Right lobe of liver (tissue), 6 donors: ENCODE results near the gene STARD8. TPM values are rescaled to one million over a fixed set of nuclear protein-coding genes. Genes with fewer than 3 reads are reported as not detected.

Experiments
- ATAC-seq, 4 donors: fragments of 200-7000 bp; cut with Tn5 transposase; one replicate each; pipeline ENCODE4 v1.9.1; 2020; ENCODE audit warnings: mild to moderate bottlenecking in 4 of 4, moderate library complexity in 4 of 4
- DNase-seq, 3 donors: peaks; one replicate each; pipeline ENCODE4 v3.0.0-alpha.2; 2020
- H3K27ac ChIP-seq, 3 donors: fragments of 200-600 bp; one replicate each; pipeline ENCODE4 v1.8.0; 2022
- H3K27me3 ChIP-seq, 2 donors: fragments of 200-600 bp; one replicate each; pipeline ENCODE4 v1.8.0; 2022
- H3K36me3 ChIP-seq, 4 donors: fragments of 200-600 bp; sonication (generic) in 1 of 4; one replicate each; pipeline versions ENCODE4 v1.5.1 to v1.8.0; 2017 to 2022; ENCODE audit warnings: control low read depth in 1 of 4
- H3K4me1 ChIP-seq, 4 donors: fragments of 200-600 bp; sonication (generic) in 1 of 4; one replicate each; pipeline versions ENCODE4 v1.5.1 to v1.8.0; 2017 to 2022; ENCODE audit warnings: control low read depth in 1 of 4
- H3K4me3 ChIP-seq, 3 donors: fragments of 200-600 bp; one replicate each; pipeline ENCODE4 v1.8.0; 2022
- H3K9me3 ChIP-seq, 4 donors: fragments of 200-600 bp; sonication (generic) in 1 of 4; one replicate each; pipeline versions ENCODE4 v1.5.1 to v1.8.0; 2017 to 2022; ENCODE audit warnings: control low read depth in 1 of 4
- CTCF ChIP-seq, 4 donors: fragments of 200-600 bp in 3 of 4; fragments of 450-650 bp in 1 of 4; IDR thresholded peaks; one replicate each; pipeline versions ENCODE4 v1.5.1 to v1.8.0; 2016 to 2022; ENCODE audit warnings: antibody characterized with exemption in 4 of 4, mild to moderate bottlenecking in 2 of 4
- POLR2A ChIP-seq: fragments of 450-650 bp; IDR thresholded peaks from one replicate; pipeline ENCODE4 v1.6.1; 2017; ENCODE audit warnings: antibody characterized with exemption, mild to moderate bottlenecking
- WGBS: methylation state at CpG from one replicate; pipeline ENCODE4 v1.1.6; 2018; ENCODE audit warnings: low coverage, low lambda C conversion rate; ENCODE audit not compliant: insufficient coverage; ENCODE audit errors: missing lambda C conversion rate; 5-methylcytosine and 5-hydroxymethylcytosine counted together
- intact Hi-C, 2 donors: fragments of 100-400 bp; cut with DNase I; formaldehyde crosslinking; loops; one replicate each; pipeline versions ENCODE4 v1.11.2 to v1.14.1; 2022
- small RNA-seq, 2 experiments: library from RNA; depleted of rRNA; stranded (forward); fragments of <200 nt; gene quantifications; one replicate each; pipeline ENCODE3, GENCODE V24; 2016
- total RNA-seq, 6 experiments: library from RNA; depleted of rRNA in 2 of 6; stranded (reverse); fragments of >200 nt in 2 of 6; fragmentation: NEBNext Ultra II Directional in 3 of 6; extraction: Animal tissue kit (Norgen Biotek cat#: 25700) in 3 of 6; gene quantifications; one replicate each; pipeline versions ENCODE4 v1.1.0 to v1.2.4, GENCODE V29; 2016 to 2023
- donor health status: DM: no; HTN: yes; CAD: no.
- donor health status: DM: no; HTN: no; CAD: no.
- donor health status: DM: no; HTN: no; CAD: no.
- donor health status: DM: no; HTN: yes; CAD: no.
- donor health status: DM: no; HTN: yes; CAD: no.

The STARD8 gene
- total RNA-seq, 6 experiments from 2014 or later = 6.6 to 11.5 (median 7.6) TPM

GRCh38 chrX:68758671-68759070 lies 111.2 kb downstream of the STARD8 start:
- Histone ChIP-seq H3K36me3 (no peaks in the 10 kb centered on the region), H3K27me3 (no peaks in the 10 kb centered on the region), H3K9me3 (no peaks in the 10 kb centered on the region), H3K27ac (no peak overlapping the region), H3K4me3 (no peak overlapping the region), H3K4me1 (no peaks in the 10 kb centered on the region)
- no peak for TF ChIP-seq CTCF (IDR thresholded peaks at IDR 0.05)
- no peak for TF ChIP-seq POLR2A
- ATAC-seq = no peak
- WGBS = no CpG with 5 or more reads among the region's 2 CpGs
- intact Hi-C loops = no loop called here
- DNase-seq = no peak

- DNase-seq (no peak), ATAC-seq (no peak)
- no peaks in the 10 kb centered on the region for H3K4me1 ChIP-seq
- H3K9me3 ChIP-seq = no peaks in the 10 kb centered on the region
- no peak overlapping the region for H3K4me3 ChIP-seq
- no peak overlapping the region for H3K27ac ChIP-seq
- no peaks in the 10 kb centered on the region for H3K27me3 ChIP-seq
- WGBS = 73% methylated on average over 2 of the region's 2 CpGs
- intact Hi-C loops = no loop called here
- no peak for TF ChIP-seq CTCF (IDR thresholded peaks at IDR 0.05)
- TF ChIP-seq POLR2A = no peak
- H3K36me3 ChIP-seq = no peaks in the 10 kb centered on the region
These were observed 113.6 kb downstream of the STARD8 start for GRCh38 chrX:68761086-68761485.

GRCh38 chrX:68762766-68763165 lies 115.3 kb downstream of the STARD8 start:
- DNase-seq (no peak), ATAC-seq (no peak)
- H3K27ac ChIP-seq = no peak overlapping the region
- no peaks in the 10 kb centered on the region for H3K4me1 ChIP-seq
- H3K9me3 ChIP-seq = no peaks in the 10 kb centered on the region
- TF ChIP-seq CTCF (IDR thresholded peaks at IDR 0.05) = no peak
- TF ChIP-seq POLR2A = no peak
- no peak overlapping the region for H3K4me3 ChIP-seq
- intact Hi-C loops = no loop called here
- no peaks in the 10 kb centered on the region for H3K27me3 ChIP-seq
- H3K36me3 ChIP-seq = no peaks in the 10 kb centered on the region

- no peaks in the 10 kb centered on the region for H3K4me1 ChIP-seq
- no peaks in the 10 kb centered on the region for H3K27me3 ChIP-seq
- 63% methylated on average over 2 of the region's 4 CpGs for WGBS
- no peak for TF ChIP-seq POLR2A
- TF ChIP-seq CTCF (IDR thresholded peaks at IDR 0.05) = no peak
- no peak overlapping the region for H3K27ac ChIP-seq
- H3K9me3 ChIP-seq = no peaks in the 10 kb centered on the region
- intact Hi-C loops = no loop called here
- DNase-seq (no peak), ATAC-seq (no peak)
- no peak overlapping the region for H3K4me3 ChIP-seq
- H3K36me3 ChIP-seq = no peaks in the 10 kb centered on the region
These were observed 116.0 kb downstream of the STARD8 start for GRCh38 chrX:68763481-68763880.

Small RNAs within 50 kb of the gene (small RNA-seq; reads per million reads assigned to genes)
- gene COX6CP12 = 0 reads per million in 2 experiments

Other genes with a start within 250 kb of the STARD8 start
- 1 to 10 TPM in 2 of 6 experiments, under 1 TPM in 4; 0.47 to 1.2 (median 0.81) TPM for gene OPHN1, start 214.2 kb upstream of the STARD8 start, total RNA-seq
- gene YIPF6, start 148.6 kb upstream of the STARD8 start, total RNA-seq = 10 to 100 TPM; 24.9 to 37.0 (median 30.9) TPM
- gene EFNB1, start 181.4 kb downstream of the STARD8 start, total RNA-seq = 10 to 100 TPM in 3 of 6 experiments, 1 to 10 TPM in 3; 6.1 to 17.4 (median 10.4) TPM